Fibroblast of the conjunctiva (primary cell): ENCODE data around the gene REEP3.

Experiments used
- DNase-seq: peaks from one replicate; pipeline ENCODE4 v3.0.0-alpha.2; 2010; ENCODE audit warnings: low read depth

The REEP3 gene

DNA sequence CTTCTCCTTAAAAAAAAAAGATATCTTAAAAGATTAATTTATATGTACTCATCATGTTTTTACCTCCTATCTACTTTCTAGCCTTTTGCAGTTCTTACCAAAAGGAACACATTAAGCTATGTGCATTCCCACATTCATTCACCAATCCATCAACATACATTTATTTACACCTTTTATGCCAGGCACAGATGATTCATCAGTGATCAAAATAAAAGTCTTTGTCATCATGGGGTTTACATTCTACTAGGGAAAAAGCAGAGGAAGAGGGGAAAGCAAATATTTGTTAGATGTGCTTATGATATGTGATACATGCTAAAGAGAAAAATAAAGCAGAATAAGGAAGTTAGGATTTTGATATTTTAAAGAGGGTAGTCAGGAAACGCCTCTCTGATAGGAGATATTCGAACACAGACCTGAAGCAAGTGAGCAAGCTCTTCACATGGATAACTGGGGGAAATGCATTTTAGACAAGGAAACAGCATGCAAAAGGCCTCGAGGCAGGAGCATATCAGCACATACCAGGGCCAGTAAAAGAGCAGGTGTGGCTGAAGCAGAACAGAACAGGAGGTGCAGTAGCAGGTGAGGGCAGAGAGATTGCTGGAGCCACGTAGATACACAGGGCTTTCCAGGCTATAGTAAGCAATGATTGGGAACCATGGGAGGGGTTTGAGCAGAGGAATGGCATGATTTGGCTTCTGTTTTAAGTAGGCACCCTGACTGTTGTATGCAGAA is 67.4 kb downstream of the REEP3 start:
- no peak for DNase-seq

DNA sequence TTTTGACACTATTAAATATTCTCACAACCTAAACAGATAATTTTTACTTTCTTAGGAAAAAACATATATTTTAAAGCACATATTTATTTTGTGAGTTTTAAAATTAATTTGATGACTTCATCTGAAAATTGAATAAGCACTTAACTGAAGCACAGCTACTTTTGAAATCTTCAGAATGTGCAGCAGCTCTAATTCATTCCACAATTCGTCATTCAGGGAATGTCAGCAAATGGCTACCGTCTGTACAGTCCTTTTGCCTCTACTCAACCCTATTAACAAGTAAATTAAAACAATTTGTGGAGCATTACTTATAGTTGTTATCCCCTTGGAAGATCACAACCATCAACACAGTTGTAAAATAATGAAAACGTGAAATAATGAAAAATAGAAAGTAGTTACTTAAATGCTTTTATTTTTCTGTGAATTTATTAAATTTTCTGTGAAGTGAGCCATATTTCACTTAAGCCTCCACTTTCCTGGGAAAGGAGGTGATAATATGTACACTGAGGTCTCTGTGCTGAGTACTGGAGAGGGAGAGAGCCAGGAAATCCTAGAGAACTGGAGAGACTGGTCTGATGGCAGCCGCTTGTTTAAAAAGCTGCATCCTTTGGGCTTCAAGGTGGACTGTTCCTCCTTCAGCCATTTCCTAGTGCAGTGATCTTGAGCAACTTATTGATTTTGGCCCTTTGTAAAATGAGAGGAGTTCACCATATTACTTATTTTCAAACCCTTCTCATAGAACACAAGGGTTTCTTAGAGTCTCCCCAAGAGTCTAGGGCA is 70.6 kb downstream of the REEP3 start:
- no peak for DNase-seq

DNA sequence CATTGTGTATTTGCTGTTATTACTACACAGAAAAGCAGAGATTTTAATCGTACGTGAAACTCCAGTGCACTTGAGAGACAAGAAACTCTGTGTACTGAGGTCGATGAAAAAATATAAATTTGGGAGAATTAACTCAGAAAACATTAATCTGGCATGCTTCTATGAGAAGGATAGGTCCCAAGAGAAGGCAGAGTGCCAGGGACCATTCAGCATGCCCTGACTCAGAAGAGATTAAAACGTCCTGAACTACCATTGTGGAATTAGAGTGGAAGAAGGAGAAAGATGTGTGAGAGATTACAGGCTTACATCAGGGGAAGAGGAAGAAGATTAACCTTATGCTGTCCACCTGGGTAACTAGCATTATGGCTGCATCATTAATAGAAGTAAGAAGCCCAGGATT is 72.4 kb downstream of the REEP3 start:
- no peak for DNase-seq

DNA sequence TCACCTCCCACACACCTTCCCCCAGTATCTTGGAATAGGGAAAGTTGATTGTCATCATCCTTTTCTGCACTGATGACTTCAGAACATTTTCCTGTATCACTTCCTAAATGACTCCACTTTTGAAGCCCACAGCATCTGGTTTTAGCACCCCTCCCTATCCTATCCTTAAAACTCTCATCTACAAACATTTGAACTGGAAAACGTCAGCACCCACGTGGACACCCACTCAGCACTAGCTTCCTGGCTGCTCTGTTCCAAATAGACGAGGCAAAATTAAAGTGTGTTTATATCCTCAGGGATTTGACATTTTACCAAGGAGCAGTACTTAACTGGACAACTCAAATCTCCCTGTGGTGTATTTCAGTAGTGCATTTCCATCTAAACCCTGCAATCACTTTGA is 73.9 kb downstream of the REEP3 start:
- DNase-seq: no peak

DNA sequence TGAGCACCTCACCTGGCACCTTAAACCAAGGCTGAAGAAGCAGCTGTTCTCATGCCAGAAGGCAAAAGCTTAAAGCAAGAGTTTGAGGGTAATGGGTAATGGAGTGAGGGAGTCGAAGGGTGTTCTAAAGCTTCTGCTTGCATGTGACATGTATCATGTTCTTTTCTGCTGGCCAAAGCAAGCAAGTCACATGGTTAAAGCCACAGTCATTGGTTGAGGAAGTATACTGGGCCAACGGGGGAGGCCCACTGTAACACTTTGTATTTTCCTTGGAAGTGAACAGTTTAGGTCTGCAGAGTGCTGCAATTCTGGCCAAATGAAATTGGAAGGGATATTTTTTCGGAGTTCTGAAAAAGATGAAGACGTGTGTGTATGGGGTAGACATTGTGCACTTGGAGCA is 75.7 kb downstream of the REEP3 start:
- no peak for DNase-seq

DNA sequence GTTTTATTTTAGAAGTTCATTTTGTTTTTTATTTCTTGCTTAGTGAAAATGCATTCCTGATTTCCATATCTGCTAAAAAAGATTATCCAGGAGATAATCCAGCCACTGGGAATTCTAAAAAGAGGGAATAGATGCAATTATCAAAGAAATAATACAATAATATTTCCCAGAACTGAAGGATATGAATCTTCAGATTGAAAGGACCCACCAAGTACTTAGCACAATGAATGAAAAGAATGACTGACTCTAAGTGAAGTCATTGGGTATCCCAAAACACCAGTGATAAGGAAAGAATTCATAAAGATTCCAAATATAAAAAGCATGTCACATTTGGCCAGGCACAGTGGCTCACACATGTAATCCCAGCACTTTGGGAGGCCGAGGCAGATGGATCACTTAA is 79.3 kb downstream of the REEP3 start:
- DNase-seq: no peak

DNA sequence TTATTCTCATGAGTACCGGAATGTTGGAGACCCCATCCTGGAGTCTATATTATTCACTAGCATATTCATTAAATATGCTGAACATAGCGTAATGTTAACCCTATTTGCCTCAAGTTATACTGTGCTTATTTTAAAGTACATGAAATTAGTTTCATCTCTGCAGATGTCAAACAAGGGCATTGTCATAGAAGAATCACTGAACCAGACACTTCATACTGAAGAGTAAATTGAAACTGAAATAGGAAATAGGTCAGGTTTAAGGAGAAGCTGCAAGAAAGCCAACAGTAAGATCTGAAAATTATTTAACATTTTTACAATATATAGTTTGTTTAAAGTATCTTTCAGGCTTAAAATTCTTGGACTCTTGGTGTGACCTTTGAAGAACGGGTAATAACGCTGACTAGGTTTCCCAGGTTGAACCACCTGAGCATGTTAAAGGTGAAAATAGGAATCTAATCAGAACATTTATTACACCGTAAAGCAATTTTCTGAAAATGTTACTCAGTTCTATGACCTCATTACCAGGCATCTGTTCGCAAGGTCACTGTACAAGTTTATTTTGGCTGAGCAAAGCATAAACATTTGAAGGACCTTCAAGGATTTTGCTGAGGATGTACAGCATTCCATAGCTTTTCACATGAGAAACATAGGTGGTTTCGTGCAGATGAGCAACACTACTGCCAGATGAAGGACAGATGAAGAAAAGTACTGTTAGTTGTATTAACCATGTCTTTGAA is 82.7 kb downstream of the REEP3 start:
- peak; percentile 17 for DNase-seq

DNA sequence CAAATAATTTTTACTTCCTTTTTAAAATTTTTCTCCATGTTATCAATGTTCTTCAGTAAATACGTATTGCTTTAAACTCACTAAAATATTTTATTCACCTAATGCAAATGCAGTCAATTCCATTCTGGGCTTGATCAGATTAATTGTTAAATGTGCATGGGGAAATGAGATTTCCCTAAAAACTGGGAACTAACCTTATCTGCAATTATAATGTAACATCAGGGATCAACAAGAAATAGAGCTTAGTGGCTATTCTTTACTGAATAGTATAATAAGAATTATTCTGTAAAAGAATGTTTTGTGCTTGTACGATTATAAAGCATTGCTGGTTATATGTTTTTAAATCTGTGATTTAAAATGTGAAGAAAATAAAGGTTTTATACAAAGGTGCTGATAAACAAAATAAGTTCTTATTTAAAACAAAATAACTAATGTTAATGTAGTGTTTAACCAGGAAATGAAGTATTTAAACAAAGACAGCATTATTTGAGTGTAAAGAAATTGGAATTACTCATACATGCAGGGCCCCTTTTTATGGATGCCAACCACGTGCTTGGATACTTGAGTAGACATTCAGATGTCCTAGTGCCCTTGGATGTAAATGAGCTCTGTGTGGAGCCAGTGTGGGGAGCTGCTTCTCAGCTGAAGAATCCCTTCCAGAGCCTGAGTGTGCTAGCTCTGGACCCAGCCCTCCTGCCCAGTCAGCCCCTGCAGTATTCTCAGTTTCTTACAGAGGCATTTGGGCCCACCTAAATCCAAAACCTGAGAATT is 84.2 kb downstream of the REEP3 start:
- no peak for DNase-seq

DNA sequence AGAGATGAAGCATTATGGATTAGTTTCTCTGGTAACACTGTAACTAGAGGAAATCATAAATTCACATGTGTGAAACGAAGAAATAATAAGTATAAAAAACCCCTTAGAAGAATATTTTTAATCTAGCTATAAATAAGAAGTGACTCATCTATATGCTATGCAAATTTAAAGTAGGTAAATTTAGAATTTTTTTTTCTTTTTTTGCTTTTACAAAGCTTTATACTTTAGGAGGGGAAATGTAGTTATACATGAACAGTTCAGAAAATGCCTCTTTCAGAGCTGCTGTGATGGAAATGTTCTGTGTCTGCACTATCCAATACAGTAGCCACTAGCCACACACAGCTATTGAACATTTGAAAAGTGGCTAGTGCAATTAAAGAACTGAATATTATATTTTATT is 87.3 kb downstream of the REEP3 start:
- no peak for DNase-seq

DNA sequence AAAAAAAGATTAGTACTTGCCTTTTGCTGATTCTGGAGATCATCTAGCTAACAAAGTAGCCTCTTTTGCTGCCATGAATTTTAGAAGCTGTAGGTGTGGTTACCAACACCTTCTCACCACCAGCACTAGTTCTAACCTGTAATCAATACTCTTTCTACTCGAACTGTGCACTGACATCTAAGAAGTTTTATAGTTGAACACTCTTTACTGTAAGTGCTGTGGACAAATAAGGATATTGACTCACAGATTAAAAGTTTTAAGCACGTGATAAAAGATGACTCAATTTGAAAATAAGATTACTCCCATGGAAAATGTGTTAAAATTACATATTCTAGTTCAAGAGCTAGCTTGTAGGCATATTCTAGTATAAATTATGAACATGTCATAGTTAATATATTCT is 89.9 kb downstream of the REEP3 start:
- no peak for DNase-seq

DNA sequence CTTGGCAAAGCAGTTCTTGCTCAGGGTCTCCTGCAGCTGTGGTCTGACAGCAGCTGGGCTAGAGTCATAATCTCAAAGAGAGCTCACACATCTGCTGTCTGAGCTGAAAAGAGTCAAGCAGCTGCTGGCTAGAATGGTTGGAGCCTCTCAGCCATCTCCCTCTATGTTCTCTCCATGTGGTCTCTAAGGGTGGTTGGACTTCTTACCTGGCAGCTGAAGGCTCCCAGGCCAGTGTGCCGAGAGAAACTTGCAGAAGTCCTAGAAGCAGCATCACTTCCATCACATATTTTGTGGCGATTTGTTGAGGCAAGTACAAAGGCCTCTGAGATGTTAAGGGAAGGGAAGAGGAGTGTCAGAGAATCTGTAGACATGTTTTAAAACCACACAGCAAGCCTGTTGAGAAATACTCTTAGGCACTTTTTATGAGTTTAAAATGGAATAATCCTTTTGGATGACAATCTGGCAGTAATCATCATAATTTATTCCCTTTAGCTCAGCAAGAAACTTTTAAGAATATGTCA is 93.2 kb downstream of the REEP3 start:
- DNase-seq: no peak

DNA sequence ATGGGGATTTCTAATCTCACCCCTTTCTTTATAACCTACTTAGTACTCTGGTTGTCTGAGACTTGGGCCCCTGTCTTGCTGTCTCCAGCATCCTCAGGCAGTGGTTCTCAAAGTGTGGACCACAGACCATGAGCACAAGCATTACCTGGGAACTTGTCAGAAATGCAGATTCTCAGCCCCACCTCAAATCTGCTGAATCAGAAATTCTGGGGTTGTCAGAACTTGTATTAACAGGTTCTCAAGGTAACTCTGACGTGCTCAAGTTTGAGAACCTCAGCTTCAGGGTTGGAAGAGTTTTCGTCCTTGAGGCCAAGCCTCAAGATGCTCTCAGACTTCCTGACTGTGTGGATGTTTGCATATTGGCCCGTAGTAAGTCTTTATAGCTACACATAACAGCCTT is 97.4 kb downstream of the REEP3 start:
- DNase-seq: no peak

DNA sequence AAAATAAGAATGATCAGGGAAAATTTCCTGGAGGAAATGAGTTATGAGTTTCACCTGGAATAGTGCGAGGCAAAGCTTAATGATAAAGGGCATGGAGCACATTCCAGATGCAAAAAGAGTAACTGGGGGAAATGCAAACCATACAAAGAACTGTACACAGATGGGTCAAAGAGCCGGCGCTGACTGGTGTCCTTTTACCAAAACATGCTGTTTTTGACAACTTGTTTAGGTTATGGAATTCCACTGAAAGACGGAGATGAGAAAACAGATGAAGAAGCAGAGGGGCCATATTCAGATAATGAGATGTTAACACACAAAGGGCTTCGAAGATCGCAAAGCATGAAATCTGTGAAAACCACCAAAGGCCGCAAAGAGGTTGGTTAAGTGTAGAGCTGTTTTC is 98.2 kb downstream of the REEP3 start:
- no peak for DNase-seq

DNA sequence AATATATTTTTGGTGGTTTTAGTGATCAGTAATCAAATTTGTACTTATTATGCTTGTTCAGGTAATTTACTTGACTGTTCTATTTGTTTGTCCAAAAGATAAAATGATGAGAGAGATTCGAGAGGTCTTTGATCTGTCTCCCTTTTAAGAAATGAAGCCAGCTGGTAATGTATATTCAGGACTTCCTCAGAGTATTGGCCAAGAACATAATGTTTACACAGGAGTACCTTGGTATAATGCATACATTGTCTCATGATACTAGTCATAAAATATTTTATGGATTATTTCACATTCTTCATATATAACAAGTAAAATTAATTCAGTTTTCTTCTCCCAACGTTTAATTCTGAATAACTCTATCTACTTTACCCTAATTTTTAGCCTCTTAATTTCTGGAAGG is 100.9 kb downstream of the REEP3 start:
- no peak for DNase-seq

DNA sequence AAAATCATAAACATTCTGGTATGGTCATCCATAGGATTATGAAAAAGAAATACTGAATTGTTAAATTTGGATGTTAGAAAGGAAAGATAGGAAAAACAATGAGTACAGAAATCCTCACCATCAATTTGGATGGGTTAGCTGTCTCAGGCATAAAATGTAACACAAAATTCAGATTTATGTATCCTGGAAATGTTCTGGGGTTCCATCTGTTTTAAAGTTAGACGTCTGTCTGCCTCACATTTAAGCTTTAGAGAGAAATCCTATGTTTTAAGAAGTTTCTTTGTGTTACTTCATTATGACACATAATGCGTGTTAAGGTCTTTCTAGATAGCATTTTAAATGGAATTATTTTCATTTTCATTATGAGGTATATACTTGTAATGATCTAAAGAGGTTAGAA is 103.5 kb downstream of the REEP3 start:
- no peak for DNase-seq

DNA sequence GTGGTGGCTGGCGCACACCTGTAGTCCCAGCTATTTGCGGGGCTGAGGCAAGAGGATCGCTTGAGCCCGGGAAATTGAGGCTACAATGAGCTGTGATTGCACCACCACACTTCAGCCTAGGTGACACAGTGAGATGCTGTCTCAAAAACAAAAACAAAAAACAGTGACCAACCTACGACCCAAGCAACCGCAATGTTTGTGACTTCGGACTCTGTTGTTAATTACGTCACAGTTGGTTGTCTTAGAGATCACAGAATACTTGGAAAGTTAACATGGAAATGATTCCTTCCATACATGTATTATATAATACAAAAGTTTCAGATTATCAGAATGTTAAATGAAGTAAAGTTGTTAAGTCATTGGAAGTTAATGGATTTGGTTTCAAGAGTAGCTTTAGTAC is 106.2 kb downstream of the REEP3 start:
- no peak for DNase-seq

DNA sequence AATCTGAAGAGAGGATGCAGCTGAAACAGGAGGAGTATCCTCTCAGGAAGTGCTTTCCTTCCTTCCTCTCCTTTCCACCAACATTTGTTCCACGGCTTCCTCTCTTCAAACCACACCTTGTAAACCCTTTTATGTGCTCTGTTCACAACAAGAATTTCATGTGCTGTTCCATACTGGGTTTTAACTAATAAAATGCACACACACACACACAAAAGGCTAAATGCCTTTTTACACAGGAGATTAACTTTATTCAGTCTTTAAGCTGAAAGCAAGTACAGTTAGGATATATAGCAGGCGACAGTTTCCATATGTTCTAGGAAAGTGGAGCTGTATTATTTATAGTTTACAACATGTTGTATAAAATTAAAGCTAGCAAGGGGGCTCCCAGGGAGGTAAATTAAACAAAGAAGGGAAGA is 106.7 kb downstream of the REEP3 start:
- DNase-seq: no peak

DNA sequence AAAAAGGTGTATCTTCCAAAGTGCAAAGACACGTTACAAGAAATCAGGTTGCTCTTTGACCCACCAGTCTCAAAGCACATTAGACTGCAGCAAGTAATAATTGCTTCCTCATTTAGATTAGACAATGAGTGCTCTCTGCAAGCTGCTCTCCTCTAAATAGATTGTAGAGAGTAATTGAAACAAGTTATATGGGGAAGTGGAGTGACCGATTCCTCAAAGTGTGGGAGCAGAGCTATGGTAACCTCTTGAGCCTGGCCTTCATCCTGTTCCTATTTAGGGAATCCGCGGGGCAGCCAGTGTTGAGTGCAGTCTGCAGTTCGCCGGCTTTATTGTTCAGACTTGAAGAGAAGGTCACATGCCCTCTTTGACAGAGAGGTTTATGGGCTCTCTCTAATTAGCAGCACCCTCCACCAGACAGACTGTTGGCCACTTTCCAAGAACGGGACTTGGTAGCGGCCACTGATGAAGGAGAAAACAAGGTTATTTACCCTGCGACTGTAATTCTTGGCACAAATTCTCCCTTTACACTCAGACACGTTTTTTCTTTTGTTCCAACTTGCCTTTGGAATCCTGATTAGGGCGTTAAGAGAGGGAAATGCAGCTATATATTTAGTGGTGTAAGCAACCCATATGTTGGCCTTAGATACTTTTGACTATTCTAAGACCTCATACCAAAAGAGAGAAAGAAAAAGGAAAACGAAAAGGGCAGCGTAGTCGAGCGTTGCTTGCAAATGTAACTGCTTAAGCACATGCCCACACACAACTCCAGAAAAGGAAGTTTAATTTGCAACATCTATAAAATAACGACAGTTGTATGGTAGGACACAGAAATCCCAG is 107.5 kb downstream of the REEP3 start:
- no peak for DNase-seq

DNA sequence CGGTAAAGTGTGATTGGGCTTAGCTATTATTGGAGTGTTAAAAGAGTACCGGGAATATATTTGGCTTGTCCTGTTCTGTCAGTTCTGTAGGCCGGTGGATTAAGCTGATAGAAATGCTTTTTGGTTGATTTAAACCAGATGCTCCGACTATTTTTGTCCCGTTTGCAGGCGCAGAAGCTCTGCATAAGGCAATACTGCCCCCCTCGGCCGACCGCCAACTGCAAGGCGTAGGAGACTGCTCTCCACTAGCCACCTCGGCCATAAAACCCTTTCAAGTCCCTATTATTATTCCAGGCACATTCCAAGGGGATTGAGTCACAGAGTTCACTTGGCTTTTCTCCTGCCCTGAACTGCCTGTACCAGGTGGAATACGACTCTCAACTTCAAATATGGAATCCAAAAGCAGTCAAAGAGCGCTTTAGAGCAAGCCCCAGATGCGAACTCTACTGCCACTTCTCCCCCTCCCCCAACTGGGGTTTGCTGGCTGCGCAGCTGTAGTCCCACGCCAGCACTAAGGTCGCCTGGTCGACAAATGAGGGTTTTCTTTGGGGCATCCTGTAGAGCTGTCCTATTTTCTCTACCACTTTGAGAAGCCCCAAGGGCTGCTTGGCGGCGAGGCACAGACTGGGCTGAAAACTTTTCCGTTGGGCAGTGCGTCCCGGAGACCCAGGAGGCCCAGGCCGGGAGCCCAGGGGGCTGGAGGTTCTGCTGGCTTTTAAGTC is 108.3 kb downstream of the REEP3 start:
- peak; percentile 99 for DNase-seq
